Endothelial cell of umbilical vein (primary cell): Measurements from ENCODE around the gene SEZ6L. TPM values are rescaled to one million over a fixed set of nuclear protein-coding genes. Genes with fewer than 3 reads are reported as not detected.

Source experiments
- BruUV-seq: library from RNA; stranded (reverse); fragments of 400-500 nt; replicated peaks from 2 replicates; lab custom pipeline; 2021; lab: Mats Ljungman, UMichigan
- CTCF ChIA-PET: fragments of 300-600, 350-600 bp; sonication (Branson Sonifier 250); formaldehyde crosslinking; loops from one replicate; lab custom pipeline; 2021; ENCODE audit warnings: antibody characterized with exemption, inconsistent platforms; lab: Charles Lee
- POLR2A ChIA-PET: fragments of 300-600, 350-600 bp; sonication (Branson Sonifier 250); formaldehyde crosslinking; loops from one replicate; lab custom pipeline; 2021; ENCODE audit warnings: antibody characterized with exemption, inconsistent platforms; lab: Charles Lee
- DNase-seq: peaks from one replicate; pipeline ENCODE4 v3.0.0-alpha.2; 2011; ENCODE audit warnings: low read depth, low spot score
- FAIRE-seq: peaks from 2 replicates; lab custom pipeline; 2011; peaks lifted over from hg19 to GRCh38; lab: Jason Lieb, UNC
- H2AFZ ChIP-seq: 2 replicates; pipeline ENCODE4 v1.6.0; 2012; ENCODE audit warnings: low read depth, low read length, control low read depth, inconsistent platforms
- H3K27ac ChIP-seq: 2 replicates; pipeline ENCODE4 v1.5.1; 2011; ENCODE audit warnings: low read depth, mild to moderate bottlenecking, control low read depth, low read length, moderate library complexity; ENCODE audit not compliant: insufficient read depth
- H3K27me3 ChIP-seq, 2 experiments: 2 replicates each; pipeline versions ENCODE4 v1.6.0 to v1.6.1; 2011; ENCODE audit warnings: low read length in 2 of 2, mixed read lengths in 1 of 2; ENCODE audit not compliant: control insufficient read depth in 2 of 2, insufficient read depth in 2 of 2
- H3K36me3 ChIP-seq, 2 experiments: 2 replicates in 1 of 2; 3 replicates in 1 of 2; pipeline ENCODE4 v1.5.1; 2011; ENCODE audit warnings: low read length in 2 of 2, mild to moderate bottlenecking in 1 of 2, moderate library complexity in 1 of 2; ENCODE audit not compliant: control insufficient read depth in 2 of 2, insufficient read depth in 2 of 2; ENCODE audit errors: extremely low read depth in 1 of 2
- H3K4me1 ChIP-seq: 3 replicates; pipeline ENCODE4 v1.5.1; 2011; ENCODE audit warnings: mild to moderate bottlenecking, low read length; ENCODE audit not compliant: control insufficient read depth, insufficient read depth; ENCODE audit errors: extremely low read depth
- H3K4me2 ChIP-seq: 2 replicates; pipeline ENCODE4 v1.6.1; 2011; ENCODE audit warnings: low read length, control low read depth, mixed read lengths; ENCODE audit not compliant: insufficient read depth
- H3K4me3 ChIP-seq, 3 experiments: fragments of 200-600 bp in 1 of 3; sonication (generic), shearing (Covaris generic) in 1 of 3; replicated peaks in 1 of 3; 2 replicates each; pipeline ENCODE4 v1.5.1; 2011 to 2016; ENCODE audit warnings: control low read depth in 3 of 3, low read length in 3 of 3, mild to moderate bottlenecking in 2 of 3, inconsistent platforms in 1 of 3, low read depth in 1 of 3, moderate library complexity in 1 of 3; ENCODE audit not compliant: insufficient read depth in 1 of 3
- H3K79me2 ChIP-seq: 2 replicates; pipeline ENCODE4 v1.6.0; 2012; ENCODE audit warnings: low read length, inconsistent platforms; ENCODE audit not compliant: control insufficient read depth, insufficient read depth
- H3K9ac ChIP-seq: replicated peaks from 2 replicates; pipeline ENCODE3; 2011; ENCODE audit warnings: low read length, control low read depth; ENCODE audit not compliant: insufficient read depth; ENCODE audit errors: extremely low read depth
- H3K9me1 ChIP-seq: replicated peaks from 3 replicates; pipeline ENCODE4 v1.6.0; 2011; ENCODE audit warnings: mild to moderate bottlenecking, low read length; ENCODE audit not compliant: control insufficient read depth, insufficient read depth; ENCODE audit errors: extremely low read depth
- H3K9me3 ChIP-seq: replicated peaks from 2 replicates; pipeline ENCODE4 v1.5.1; 2012; ENCODE audit warnings: low read length, inconsistent platforms; ENCODE audit not compliant: control insufficient read depth, insufficient read depth
- H4K20me1 ChIP-seq: replicated peaks from 2 replicates; pipeline ENCODE3; 2011; ENCODE audit warnings: mild to moderate bottlenecking, low read length; ENCODE audit not compliant: control insufficient read depth, insufficient read depth; ENCODE audit errors: extremely low read depth
- EZH2 ChIP-seq: IDR thresholded peaks from 2 replicates; pipeline ENCODE4 v1.6.1; 2012; ENCODE audit warnings: borderline replicate concordance, low read depth, mild to moderate bottlenecking, moderate library complexity, low read length, inconsistent platforms; ENCODE audit not compliant: severe bottlenecking
- FOS ChIP-seq: IDR thresholded peaks from 2 replicates; pipeline ENCODE4 v1.6.1; 2011; ENCODE audit warnings: mild to moderate bottlenecking, low read length, moderate library complexity, borderline replicate concordance; ENCODE audit not compliant: insufficient read depth
- GATA2 ChIP-seq: IDR thresholded peaks from 2 replicates; pipeline ENCODE4 v1.7.0; 2011; ENCODE audit warnings: low read depth, mild to moderate bottlenecking, moderate library complexity, mixed read lengths, low read length; ENCODE audit not compliant: insufficient read length, insufficient read depth
- JUN ChIP-seq: IDR thresholded peaks from 2 replicates; pipeline ENCODE4 v1.6.1; 2011; ENCODE audit warnings: borderline replicate concordance, low read depth; ENCODE audit not compliant: insufficient read length, insufficient read depth
- MYC ChIP-seq: IDR thresholded peaks from one replicate; pipeline ENCODE4 v1.6.1; 2011; ENCODE audit warnings: mild to moderate bottlenecking, low read depth, low read length
- POLR2A ChIP-seq: IDR thresholded peaks from 2 replicates; pipeline ENCODE4 v1.6.1; 2012; ENCODE audit warnings: low read depth, mild to moderate bottlenecking, control low read depth, low read length
- POLR2AphosphoS5 ChIP-seq: IDR thresholded peaks from 2 replicates; pipeline ENCODE4 v1.6.1; 2012; ENCODE audit warnings: low read depth, mild to moderate bottlenecking, control low read depth, low read length, moderate library complexity; ENCODE audit not compliant: insufficient read depth
- dilution Hi-C: fragments of 300-500 bp; cut with MboI; formaldehyde crosslinking; loops from one replicate; pipeline ENCODE4 v1.15.0; 2019; ENCODE audit warnings: low sequenced_read_pairs; ENCODE audit not compliant: extremely low pct_ligation_motif_present
- intact Hi-C: fragments of 100-400 bp; cut with micrococcal nuclease; formaldehyde crosslinking; loops from one replicate; pipeline ENCODE4 v1.10.0; 2022
- polyA plus RNA-seq, 4 experiments: library from polyadenylated mRNA; depleted of rRNA in 3 of 4; stranded (reverse) in 3 of 4; unstranded in 1 of 4; fragments of >200 nt; gene quantifications; 2 replicates each; pipeline versions ENCODE4 v1.2.1 to v1.2.3, GENCODE V29; 2011 to 2012; ENCODE audit warnings: missing spikeins in 1 of 4
- total RNA-seq: library from RNA; stranded (reverse); gene quantifications from 2 replicates; pipeline ENCODE4 v1.2.3, GENCODE V29; 2021
- TF ChIP-seq, protein P1 (sequence below), 2 donors: IDR thresholded peaks; 1 replicate in 1 of 2; 2 replicates in 1 of 2; pipeline ENCODE4 v1.5.1; 2011; ENCODE audit warnings: low read length in 2 of 2, mild to moderate bottlenecking in 2 of 2, moderate library complexity in 2 of 2, control low read depth in 1 of 2, inconsistent platforms in 1 of 2, low read depth in 1 of 2; ENCODE audit not compliant: insufficient read depth in 1 of 2; ENCODE audit errors: extremely low read depth in 1 of 2
- TF ChIP-seq, protein P2 (sequence below): IDR thresholded peaks from 2 replicates; pipeline ENCODE4 v1.6.1; 2011; ENCODE audit not compliant: insufficient read depth, insufficient read length

The SEZ6L gene
- total and polyA plus RNA-seq, 2 donors (not counting 3 experiments of a cell fraction or from before 2014, with no cell fraction given), result not detected

DNA sequence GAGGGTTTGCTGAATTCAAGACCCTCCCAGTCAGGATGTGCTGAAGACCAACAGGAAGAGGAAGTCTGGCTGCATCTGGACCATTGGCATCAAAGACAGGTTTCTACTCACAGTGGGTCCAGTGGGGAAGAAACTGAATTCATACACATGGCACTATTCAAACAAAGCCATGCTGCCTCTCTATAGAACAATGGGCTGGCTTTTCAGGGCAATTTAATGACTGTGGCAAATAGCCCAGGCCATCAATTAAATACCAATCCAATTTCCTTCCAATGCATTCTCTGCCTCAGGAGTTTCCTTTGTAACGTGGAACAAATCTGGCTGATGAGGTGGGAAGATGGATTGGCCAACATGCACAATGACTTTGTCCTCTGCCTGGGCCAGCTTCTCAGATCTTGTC is 98.6 kb downstream of the SEZ6L start:
- Histone ChIP-seq H3K4me2 (no peak overlapping the region), H3K9me1 (no peaks in the 10 kb centered on the region), H3K9me3 (no peaks in the 10 kb centered on the region), H3K9ac (no peak overlapping the region), H4K20me1 (no peaks in the 10 kb centered on the region), H3K36me3 (no peaks in the 10 kb centered on the region), H3K4me3 (no peak overlapping the region), H3K4me1 (no peaks in the 10 kb centered on the region), H3K27ac (no peak overlapping the region), H3K27me3 (no peaks in the 10 kb centered on the region), H2AFZ (no peak overlapping the region), H3K79me2 (no peaks in the 10 kb centered on the region)
- CTCF ChIA-PET, result no interaction called here
- BruUV-seq, result no TSS peak
- FAIRE-seq (no peak), DNase-seq (no peak)
- TF ChIP-seq EZH2, result no peak
- TF ChIP-seq MYC, result no peak
- dilution Hi-C loops, result no loop called here
- intact Hi-C loops, result no loop called here
- POLR2A ChIA-PET, result no interaction called here

DNA sequence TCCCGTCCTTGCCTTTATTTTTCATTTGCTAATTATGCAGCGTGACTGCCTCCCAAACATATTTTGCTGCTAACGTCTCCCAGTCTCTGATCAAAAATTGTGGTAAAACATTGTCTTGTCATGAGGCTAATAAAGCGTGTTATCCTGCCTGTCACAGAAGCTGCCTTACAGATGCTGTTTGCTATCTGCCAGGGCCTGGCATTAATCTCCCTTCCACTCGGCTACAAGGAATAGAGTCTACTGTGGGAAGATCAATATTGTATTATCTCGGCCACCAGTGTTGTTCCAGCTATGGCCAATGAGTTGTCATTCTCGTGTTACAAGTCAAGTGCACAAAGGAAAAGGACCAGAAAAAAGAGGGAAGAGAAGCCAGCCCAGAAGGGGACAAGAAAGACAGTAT is 100.3 kb downstream of the SEZ6L start:
- CTCF ChIA-PET, result no interaction called here
- Histone ChIP-seq H2AFZ (no peak overlapping the region), H3K27me3 (no peaks in the 10 kb centered on the region), H3K4me1 (no peaks in the 10 kb centered on the region), H4K20me1 (no peaks in the 10 kb centered on the region), H3K9me3 (no peaks in the 10 kb centered on the region), H3K27ac (no peak overlapping the region), H3K4me2 (no peak overlapping the region), H3K36me3 (no peaks in the 10 kb centered on the region), H3K4me3 (no peak overlapping the region), H3K9me1 (no peaks in the 10 kb centered on the region), H3K79me2 (no peaks in the 10 kb centered on the region), H3K9ac (no peak overlapping the region)
- intact Hi-C loops (no loop called here), dilution Hi-C loops (no loop called here)
- POLR2A ChIA-PET, result no interaction called here
- BruUV-seq, result no TSS peak
- FAIRE-seq (no peak), DNase-seq (no peak)
- TF ChIP-seq POLR2AphosphoS5, result no peak
- TF ChIP-seq MYC, result no peak
- no peak for TF ChIP-seq JUN
- TF ChIP-seq, protein P1, sequence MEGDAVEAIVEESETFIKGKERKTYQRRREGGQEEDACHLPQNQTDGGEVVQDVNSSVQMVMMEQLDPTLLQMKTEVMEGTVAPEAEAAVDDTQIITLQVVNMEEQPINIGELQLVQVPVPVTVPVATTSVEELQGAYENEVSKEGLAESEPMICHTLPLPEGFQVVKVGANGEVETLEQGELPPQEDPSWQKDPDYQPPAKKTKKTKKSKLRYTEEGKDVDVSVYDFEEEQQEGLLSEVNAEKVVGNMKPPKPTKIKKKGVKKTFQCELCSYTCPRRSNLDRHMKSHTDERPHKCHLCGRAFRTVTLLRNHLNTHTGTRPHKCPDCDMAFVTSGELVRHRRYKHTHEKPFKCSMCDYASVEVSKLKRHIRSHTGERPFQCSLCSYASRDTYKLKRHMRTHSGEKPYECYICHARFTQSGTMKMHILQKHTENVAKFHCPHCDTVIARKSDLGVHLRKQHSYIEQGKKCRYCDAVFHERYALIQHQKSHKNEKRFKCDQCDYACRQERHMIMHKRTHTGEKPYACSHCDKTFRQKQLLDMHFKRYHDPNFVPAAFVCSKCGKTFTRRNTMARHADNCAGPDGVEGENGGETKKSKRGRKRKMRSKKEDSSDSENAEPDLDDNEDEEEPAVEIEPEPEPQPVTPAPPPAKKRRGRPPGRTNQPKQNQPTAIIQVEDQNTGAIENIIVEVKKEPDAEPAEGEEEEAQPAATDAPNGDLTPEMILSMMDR (IDR thresholded peaks at IDR 0.05; ENCODE audit: extremely low read depth in 1 of 2, insufficient read depth in 1 of 2, low read depth in 1 of 2, low read length in 2 of 2), result no peak
- TF ChIP-seq POLR2A, result no peak
- TF ChIP-seq FOS, result no peak
- TF ChIP-seq, protein P2, sequence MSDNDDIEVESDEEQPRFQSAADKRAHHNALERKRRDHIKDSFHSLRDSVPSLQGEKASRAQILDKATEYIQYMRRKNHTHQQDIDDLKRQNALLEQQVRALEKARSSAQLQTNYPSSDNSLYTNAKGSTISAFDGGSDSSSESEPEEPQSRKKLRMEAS, result no peak
- TF ChIP-seq EZH2, result no peak
- no peak for TF ChIP-seq GATA2
